Activated naive CD4-positive, alpha-beta T cell treated with anti-CD3 and anti-CD28 coated beads, Interleukin-2, amount 50 U/mL, for 72 hours (primary cell): ENCODE measurements around the gene PDLIM3. TPM values are rescaled to one million over a fixed set of nuclear protein-coding genes. Genes with fewer than 3 reads are reported as not detected.

Experiments used
- ATAC-seq, 2 donors: fragments of 150-1000 bp; cut with Tn5 transposase; 2 replicates each; pipeline ENCODE4 v1.10.0; 2021; ENCODE audit warnings: mild to moderate bottlenecking in 2 of 2, moderate library complexity in 2 of 2
- DNase-seq, 2 donors: peaks; one replicate each; pipeline ENCODE4 v3.0.0; 2021 to 2022; ENCODE audit warnings: low spot score in 2 of 2
- H3K27ac Mint-ChIP-seq, 2 donors: one replicate each; pipeline ENCODE4 v1.8.0; 2022; ENCODE audit warnings: mild to moderate bottlenecking in 2 of 2, mixed read lengths in 2 of 2
- H3K36me3 Mint-ChIP-seq, 2 donors: one replicate each; pipeline ENCODE4 v1.8.0; 2022; ENCODE audit warnings: mixed read lengths in 2 of 2
- H3K9me3 Mint-ChIP-seq, 2 donors: one replicate each; pipeline ENCODE4 v1.8.0; 2022; ENCODE audit warnings: mixed read lengths in 2 of 2
- total RNA-seq, 2 donors: library from RNA; stranded (reverse); gene quantifications; one replicate each; pipeline ENCODE4 v1.2.3, GENCODE V29; 2022

PDLIM3 gene, protein sequence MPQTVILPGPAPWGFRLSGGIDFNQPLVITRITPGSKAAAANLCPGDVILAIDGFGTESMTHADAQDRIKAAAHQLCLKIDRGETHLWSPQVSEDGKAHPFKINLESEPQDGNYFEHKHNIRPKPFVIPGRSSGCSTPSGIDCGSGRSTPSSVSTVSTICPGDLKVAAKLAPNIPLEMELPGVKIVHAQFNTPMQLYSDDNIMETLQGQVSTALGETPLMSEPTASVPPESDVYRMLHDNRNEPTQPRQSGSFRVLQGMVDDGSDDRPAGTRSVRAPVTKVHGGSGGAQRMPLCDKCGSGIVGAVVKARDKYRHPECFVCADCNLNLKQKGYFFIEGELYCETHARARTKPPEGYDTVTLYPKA
- total RNA-seq: under 1 TPM in 1 of 2 donors, not detected in 1; 0.48 TPM

DNA sequence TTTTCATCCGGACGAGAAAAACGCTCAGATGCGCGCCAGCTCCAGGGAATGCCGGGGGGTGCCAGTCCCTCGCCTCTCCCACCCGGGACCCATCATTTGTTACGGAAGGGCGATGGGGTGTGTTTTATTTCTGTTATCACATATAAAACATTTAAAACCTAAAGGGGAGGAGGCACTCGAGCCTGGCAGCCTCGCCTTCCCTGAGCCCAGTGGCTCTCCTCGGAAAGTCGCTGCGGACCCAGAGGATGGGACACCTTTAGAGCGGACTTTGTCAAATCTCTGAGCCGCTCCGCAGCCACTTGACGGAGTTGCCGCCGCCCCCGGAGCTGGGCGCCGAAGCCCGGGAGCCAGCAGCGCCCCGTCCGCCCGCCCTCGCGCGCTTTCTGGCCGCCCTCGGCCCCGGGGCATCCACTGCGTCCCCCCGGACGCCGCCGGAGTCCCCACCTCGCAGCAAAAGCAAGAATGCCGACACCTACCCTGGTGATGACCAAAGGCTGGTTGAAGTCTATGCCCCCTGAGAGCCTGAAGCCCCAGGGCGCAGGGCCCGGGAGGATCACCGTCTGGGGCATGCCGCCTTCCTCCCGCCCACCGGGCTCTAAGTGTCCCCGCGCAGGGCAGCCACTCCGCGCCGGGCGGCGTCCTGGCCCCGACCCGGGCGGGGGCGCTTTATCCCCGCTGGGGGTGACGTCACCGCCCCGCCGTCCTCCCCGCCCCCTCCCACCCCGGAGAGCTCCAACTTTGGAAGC, at the start of gene PDLIM3:
Gene PDLIM3, minus strand, starts transcription at position 642 of the 746 bp plus-strand sequence. Its CDS starts 73 bp downstream, at position 569.
- H3K9me3 Mint-ChIP-seq: no peaks in the 10 kb centered on the region
- peak in 1 of 2 donors; percentile 80 for ATAC-seq
- H3K36me3 Mint-ChIP-seq: no peaks in the 10 kb centered on the region
- DNase-seq: peak in 1 of 2 donors; percentile 12
- no peak within 1 kb of the TSS for H3K27ac Mint-ChIP-seq

DNA sequence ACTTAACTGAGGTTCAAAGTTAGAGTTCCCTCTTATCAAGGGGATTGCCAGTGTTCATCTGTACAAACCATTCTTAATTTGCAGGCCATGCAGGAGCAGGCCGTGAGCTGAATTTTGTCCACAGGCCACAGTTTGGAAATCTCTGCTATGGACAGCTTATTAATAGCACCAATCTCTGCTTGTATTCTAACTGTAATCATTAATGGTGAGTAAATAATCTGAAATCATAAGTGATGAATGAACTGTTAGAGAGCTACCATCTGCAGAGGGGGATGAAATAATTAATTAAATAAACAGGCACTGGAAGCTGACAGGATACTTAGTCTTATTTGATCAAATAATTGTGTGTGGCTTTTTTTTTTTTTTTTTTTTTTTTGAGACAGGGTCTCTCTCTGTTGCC, 48.5 kb upstream of the PDLIM3 start:
- H3K27ac Mint-ChIP-seq: no peak overlapping the region
- peaks cover 12 to 13% of the 10 kb centered on the region in 2 donors for H3K36me3 Mint-ChIP-seq
- ATAC-seq (no peak), DNase-seq (no peak)
- peaks cover 0 to 10% of the 10 kb centered on the region in 2 donors for H3K9me3 Mint-ChIP-seq

DNA sequence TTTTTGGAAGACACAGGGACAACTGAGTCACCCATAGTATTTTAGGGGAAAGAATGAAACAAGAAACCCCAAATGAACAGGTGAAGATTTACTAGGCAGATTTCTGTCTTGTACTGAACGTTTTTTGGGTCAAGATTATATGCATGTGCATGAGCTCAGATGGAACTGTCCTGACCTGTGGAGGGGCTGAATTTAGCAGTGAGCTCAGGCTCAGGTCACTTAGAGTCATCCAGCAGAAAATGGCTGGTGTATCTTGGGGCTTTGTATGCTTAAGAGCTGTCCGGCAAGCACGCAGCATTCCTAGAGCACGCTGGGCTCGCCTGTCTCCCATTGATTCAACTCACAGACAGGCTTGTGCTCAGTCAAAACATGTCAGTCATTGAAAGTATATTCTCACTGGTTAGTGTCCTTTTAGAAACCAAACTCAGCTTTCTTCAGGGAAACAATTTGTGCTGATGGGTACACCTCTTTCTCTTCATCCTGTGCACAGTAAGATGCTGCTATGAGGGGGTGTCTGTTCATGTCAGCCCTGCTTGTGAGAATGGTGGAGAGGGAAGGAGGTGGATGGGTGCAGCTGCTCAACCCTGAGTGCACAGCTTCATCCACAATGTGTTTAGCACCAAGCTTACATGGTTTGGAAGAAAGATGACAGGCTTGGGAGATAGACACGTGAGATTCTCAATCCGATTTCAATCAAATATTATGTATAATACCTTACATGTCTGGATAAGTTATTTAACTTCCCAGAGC, 47.5 kb upstream of the PDLIM3 start:
- Mint-ChIP-seq H3K27ac (no peak overlapping the region), H3K9me3 (peaks cover 0 to 10% of the 10 kb centered on the region in 2 donors), H3K36me3 (peaks cover 12 to 13% of the 10 kb centered on the region in 2 donors)
- DNase-seq (no peak), ATAC-seq (no peak)

DNA sequence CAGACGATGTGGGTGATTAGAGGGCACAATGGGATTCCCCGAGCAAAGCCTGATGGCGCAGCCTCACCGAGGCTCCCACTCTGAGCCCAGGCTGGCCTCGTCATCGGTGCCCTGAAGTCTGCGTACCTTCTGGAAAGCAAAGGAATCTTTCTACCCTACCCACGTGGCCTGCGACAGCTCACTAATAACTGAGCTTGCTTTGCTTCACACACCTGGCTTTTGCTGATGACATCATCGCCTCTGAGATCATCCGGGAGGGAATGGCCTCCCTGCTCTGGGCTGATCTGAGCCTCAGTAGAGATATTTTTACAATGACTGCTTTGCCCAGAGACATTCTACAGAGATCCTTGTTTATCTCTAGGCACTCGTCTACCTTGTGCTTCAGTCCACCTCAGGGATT, 45.4 kb upstream of the PDLIM3 start:
- no peak for ATAC-seq
- H3K36me3 Mint-ChIP-seq: no peaks in the 10 kb centered on the region
- H3K9me3 Mint-ChIP-seq: no peaks in the 10 kb centered on the region
- H3K27ac Mint-ChIP-seq: no peak overlapping the region
- no peak for DNase-seq

DNA sequence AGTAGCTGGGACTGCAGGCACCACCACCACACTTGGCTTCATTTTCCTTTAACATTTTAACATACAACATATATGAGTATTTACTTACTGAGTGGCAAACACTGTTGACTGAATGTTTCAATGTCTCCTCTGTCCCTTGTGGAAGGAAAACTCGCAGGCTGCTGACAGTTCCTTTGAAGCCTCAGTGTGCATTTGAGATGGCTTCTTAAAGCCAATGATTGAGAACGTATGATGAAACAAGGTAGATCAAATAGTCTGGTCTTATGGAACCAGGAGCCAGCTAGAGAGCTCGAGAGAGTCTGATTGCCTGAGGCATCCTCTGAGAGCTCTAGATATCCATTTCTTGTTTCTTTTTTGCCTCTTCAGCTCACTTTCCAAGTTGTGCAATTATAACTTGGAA, 43.0 kb upstream of the PDLIM3 start:
- Mint-ChIP-seq H3K27ac (no peak overlapping the region), H3K36me3 (no peaks in the 10 kb centered on the region), H3K9me3 (no peaks in the 10 kb centered on the region)
- DNase-seq (no peak), ATAC-seq (no peak)

DNA sequence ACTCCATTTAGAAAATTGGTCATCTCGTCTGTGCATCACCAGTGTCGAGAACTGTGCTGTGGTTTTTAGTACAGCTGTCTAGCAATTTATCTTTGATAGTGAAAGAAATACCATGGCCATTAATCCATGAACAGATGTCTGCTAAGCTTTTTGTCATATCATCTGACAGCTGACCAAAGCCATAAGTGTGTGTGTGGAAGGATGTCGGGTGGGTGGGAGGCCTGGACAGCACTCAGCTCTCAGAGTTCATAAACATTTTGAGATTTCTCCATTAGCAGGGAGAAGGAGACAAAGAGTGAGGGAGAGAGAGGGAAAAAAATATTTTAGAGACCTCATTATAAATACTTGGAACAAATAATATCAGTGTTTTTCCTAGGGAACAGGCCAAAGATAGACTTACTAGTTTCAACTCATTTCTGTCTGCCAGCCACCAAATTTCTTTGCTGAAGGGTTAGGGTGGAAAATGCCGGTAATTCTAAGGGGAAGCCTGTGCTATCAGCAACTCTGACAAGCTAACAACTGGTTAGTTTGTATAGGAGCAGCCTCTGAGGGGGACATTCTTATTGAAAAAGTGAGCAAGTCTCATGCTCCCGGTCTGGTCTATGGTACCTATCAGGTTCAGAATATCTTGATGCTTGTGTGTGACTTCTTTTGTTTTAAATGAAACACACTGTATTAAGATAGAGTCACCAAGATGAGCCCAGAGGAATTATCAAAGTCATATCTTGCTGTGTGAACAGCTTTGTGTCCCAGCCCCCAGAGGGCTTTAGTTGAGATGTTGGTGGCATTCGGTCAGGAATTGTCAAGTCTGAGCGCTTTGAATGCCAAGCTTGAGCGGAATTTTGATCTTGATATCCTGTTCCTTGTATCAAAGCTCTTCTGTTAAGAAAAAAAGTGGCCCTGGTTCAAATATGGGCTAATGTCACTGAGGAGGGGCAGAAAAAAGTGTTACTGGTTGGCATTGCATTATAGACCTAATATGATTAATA, 41.9 kb upstream of the PDLIM3 start:
- H3K36me3 Mint-ChIP-seq: no peaks in the 10 kb centered on the region
- H3K9me3 Mint-ChIP-seq: no peaks in the 10 kb centered on the region
- ATAC-seq (no peak), DNase-seq (no peak)
- H3K27ac Mint-ChIP-seq: no peak overlapping the region

DNA sequence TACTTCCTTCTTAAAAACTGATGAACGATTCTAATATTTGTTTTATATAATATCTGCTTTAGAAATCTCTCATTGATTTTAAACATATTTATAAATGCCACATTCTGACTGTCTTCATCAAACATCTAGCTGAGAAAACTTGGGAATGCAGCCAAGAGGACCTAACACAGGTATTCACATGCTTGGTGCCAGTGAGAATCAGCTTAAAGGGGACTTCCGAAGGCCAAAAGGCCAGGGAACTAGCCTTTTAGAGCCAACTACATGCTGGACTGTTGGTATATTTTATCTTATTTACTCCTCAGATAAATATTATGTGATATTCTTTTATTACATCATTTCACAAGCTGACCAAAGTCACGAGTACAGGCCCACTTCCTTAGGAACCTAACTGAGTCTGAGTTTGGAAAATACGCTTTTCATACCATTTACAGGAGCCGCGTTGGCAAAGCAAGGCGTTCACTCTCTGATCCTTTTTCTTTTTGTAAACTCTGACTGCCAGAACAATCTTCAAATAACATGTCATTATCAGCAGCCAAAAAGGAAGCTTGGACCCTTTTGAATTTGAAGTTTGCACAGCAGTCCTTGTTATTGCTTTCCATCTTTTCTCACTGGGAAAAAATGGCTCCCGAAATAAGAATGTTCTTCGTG, 41.1 kb upstream of the PDLIM3 start:
- DNase-seq: no peak
- H3K36me3 Mint-ChIP-seq: no peaks in the 10 kb centered on the region
- no peak overlapping the region for H3K27ac Mint-ChIP-seq
- ATAC-seq: no peak
- H3K9me3 Mint-ChIP-seq: no peaks in the 10 kb centered on the region

DNA sequence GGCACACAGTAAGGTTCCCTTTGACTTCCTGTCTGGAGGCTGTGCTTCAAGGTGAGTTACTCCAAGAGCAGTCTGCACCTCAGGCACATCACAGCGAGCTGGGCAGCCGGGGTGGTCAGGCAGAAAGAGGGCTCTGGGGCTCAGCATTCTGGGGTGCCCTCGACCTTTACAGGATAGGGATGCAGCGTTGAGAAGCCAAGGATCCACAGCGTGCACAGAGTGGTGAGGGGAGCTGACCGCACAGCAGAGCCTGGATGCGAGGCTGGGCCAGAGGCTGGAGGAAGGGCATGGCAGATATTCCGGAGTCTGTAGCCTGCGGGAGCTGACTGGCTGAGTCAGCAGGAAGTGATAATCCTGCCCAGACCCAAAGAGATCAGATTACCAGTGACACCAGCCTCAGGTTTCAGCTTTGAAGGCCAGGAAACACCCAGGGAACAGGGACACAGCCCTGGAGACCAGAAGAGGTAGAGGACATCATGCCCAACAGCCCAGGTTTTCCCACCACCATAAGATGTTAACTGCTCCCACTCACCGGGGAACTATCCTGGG, 38.4 kb upstream of the PDLIM3 start:
- no peak for ATAC-seq
- no peaks in the 10 kb centered on the region for H3K9me3 Mint-ChIP-seq

DNA sequence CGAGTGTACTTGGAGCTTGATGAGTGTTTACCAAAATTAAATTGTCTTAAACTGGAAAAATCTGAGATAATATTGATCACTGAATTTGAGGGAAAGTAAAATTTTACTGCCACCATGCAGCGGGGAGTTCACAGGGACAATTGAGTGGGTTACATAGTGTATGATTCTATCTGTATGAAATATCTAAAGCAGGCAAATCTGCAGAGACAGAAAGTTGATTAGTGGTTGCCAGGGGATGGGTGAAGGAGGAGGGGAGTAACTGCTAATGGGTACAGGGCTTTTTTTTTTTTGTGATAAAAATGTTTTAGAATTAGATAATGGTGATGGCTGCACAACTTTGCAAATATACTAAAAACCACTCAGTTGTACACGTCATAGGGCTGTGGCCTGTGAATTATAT, 35.4 kb upstream of the PDLIM3 start:
- H3K27ac Mint-ChIP-seq: no peak overlapping the region
- ATAC-seq (no peak), DNase-seq (no peak)
- peaks cover 0 to 2% of the 10 kb centered on the region in 2 donors for H3K9me3 Mint-ChIP-seq
- H3K36me3 Mint-ChIP-seq: no peaks in the 10 kb centered on the region

More for the DNA sequence above, 38.4 kb upstream of the PDLIM3 start:
- DNase-seq: no peak
- H3K27ac Mint-ChIP-seq: no peak overlapping the region
- H3K36me3 Mint-ChIP-seq: no peaks in the 10 kb centered on the region

DNA sequence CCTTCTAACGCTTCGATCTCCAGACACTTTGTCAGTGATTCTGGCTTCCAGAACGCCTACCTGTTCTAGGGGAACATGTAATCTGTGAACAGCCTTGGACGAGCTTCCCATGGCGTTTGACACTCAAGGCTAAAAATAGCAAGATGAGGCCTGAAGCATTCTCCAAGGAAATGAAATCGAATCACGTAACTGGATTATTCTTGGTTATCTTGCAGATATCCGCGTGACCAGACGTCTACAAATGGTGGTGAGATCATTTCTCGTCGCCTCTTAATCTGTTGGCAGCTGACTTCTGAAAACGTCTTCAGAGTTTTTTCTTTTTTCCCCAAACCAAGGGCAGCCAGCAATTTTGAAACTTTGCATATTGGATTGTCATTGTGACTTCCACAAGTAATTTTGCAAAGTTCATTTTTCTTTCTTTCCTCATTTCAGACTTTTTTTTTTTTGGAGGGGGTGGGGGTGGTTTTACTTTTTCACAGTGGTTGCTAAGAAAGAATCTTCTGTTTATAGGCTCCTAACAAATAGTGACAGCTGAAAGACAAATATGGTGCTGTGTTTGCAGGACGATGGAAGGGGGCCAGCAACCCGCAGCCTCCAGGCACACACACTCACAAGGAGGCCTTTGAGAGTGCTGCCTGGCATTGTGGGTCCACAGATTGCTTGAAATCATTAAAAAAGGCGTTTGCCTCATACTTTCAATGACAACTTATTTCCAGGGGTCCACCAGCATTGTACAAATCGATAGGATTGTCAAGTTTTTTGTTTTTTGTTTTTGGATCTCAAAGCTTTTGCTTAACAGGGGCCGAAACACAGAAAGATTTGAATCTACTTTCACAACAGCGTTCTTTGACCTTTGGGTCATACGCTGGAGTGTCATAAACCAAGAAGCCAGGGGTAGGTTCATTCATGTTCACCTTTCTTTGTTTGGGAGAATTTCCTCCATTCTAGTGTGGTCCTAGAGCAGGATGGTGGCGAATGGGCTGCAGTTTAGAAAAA, 32.4 kb upstream of the PDLIM3 start:
- DNase-seq (no peak), ATAC-seq (no peak)
- no peak overlapping the region for H3K27ac Mint-ChIP-seq
- H3K9me3 Mint-ChIP-seq: peaks cover 0 to 4% of the 10 kb centered on the region in 2 donors
- peaks cover 0 to 4% of the 10 kb centered on the region in 2 donors for H3K36me3 Mint-ChIP-seq

DNA sequence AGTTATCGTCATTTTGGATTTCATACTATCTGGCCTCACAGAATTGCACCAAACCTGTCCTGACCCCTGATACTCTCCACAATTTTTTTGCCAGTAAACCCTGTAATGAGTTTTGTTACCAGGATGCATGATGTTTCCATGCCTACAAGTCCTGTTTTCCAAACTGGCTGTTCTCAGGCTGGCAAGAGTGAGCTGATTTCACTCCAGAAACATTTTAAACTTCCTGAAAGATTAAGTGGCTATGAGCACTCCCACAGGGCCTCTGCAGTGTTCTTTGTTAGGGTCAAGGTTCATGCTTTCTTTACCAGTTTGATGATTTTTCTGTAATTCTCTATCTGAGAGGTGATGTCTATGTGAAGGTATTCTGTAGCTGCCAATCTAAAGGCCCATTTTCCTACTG, 31.7 kb upstream of the PDLIM3 start:
- H3K9me3 Mint-ChIP-seq: peaks cover 0 to 4% of the 10 kb centered on the region in 2 donors
- DNase-seq (no peak), ATAC-seq (no peak)
- no peak overlapping the region for H3K27ac Mint-ChIP-seq
- peaks cover 0 to 4% of the 10 kb centered on the region in 2 donors for H3K36me3 Mint-ChIP-seq

DNA sequence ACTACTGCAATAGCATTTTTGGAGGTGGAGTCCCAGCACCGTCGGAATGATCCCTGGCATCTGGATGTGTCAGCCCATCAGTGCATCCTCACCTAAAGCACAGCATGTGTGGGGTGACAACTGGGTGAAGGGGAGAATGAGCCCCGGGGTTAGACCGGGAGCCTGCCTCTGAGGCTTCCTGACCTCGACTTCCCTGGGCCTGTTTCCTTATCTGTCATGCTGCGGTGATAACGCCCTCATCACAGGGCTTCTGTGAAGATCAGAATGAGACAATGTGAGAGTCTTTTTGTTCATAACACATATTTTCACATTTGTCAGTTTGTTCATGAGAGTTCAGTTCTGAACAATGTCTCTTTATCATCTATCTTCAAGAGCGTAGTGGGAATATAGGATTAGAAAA, 31.1 kb upstream of the PDLIM3 start:
- ATAC-seq (peak; percentile 54 to 95), DNase-seq (peak in 1 of 2 donors; percentile 13)
- Mint-ChIP-seq H3K9me3 (peaks cover 0 to 4% of the 10 kb centered on the region in 2 donors), H3K36me3 (peaks cover 0 to 5% of the 10 kb centered on the region in 2 donors), H3K27ac (no peak overlapping the region)

DNA sequence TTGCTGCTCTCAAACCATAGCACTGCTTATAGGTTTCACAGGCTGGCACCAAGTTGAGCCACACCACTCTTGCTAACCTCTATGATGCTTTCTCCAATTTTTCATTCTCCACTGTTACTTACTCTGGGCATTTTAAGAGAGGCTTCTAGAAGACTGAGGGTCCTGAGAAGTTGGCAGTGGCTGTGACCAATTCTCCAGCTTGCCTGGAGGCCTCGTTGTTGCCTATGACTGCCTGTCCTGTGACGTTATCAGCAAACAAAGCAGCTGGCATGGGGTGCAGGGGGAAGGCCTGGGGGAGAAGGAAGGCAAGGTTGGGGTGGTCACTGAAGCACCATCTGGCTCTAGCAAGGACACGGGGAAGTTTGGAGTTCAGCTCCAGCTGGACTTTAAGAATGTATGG, 30.4 kb upstream of the PDLIM3 start:
- no peak for ATAC-seq
- Mint-ChIP-seq H3K36me3 (peaks cover 0 to 13% of the 10 kb centered on the region in 2 donors), H3K9me3 (peaks cover 0 to 4% of the 10 kb centered on the region in 2 donors), H3K27ac (no peak overlapping the region)
- DNase-seq: no peak

DNA sequence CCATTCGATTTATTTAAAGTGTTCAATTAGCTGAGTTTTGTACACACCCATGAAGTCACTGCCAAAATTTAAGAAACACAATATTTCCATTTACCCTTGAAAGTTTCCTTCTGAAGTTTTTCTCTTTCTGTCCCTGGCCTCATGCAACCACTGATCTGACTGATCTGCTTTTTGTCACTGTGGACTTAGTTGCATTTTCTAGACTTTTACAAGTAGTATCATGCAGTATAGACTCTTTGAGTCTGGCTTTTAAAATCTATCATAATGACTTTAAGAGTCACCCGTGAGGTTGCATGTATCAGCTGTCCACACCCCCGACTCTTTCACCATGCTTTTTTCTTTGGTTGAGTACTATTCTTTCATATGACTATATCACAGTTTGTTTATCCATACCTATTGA, 29.0 kb upstream of the PDLIM3 start:
- ATAC-seq (peak in 1 of 2 donors; percentile 40), DNase-seq (no peak)
- Mint-ChIP-seq H3K36me3 (peaks cover 0 to 13% of the 10 kb centered on the region in 2 donors), H3K9me3 (peaks cover 0 to 4% of the 10 kb centered on the region in 2 donors), H3K27ac (no peak overlapping the region)
